SH-SY5Y (cell line): ENCODE measurements around the gene PROKR2.

ENCODE experiments used
- GATA2 ChIP-seq: IDR thresholded peaks from 2 replicates; pipeline ENCODE4 v1.6.1; 2011; ENCODE audit warnings: mild to moderate bottlenecking, low read depth, low read length
- GATA3 ChIP-seq: IDR thresholded peaks from 2 replicates; pipeline ENCODE4 v1.6.1; 2011; ENCODE audit warnings: low read depth, mild to moderate bottlenecking, low read length, moderate library complexity

- TF ChIP-seq GATA2 (no peak), GATA3 (no peak)
These were observed 26.2 kb downstream of the PROKR2 start for GRCh38 chr20:5290596-5290995.
